ENCODE data around the gene DHX32. TPM values are rescaled to one million over a fixed set of nuclear protein-coding genes. Genes with fewer than 3 reads are reported as not detected.
A peak's percentile ranks its signal among the peaks of the same experiment; 100 is the strongest.

The DHX32 gene
- total RNA-seq, 1 donor from 2014 or later: 35.6 TPM

GRCh38 chr10:125817337-125817946 is 63.6 kb downstream of the DHX32 start:
- DNase-seq (ENCODE audit: low read depth, low spot score): no peak
- Mint-ChIP-seq H3K36me3 (ENCODE audit: low read depth) (no peaks in the 10 kb centered on the region), H3K4me3 (no peak overlapping the region), H3K27ac (ENCODE audit: unreplicated experiment) (no peak overlapping the region), H3K4me1 (peaks cover 6% of the 10 kb centered on the region), H3K27me3 (ENCODE audit: low read depth) (no peaks in the 10 kb centered on the region), H3K9me3 (no peaks in the 10 kb centered on the region)
- TF ChIP-seq CTCF (conservative IDR thresholded peaks at IDR 0.05): no peak

GRCh38 chr10:125816548-125816947 is 64.5 kb downstream of the DHX32 start:
- Mint-ChIP-seq H3K4me3 (no peak overlapping the region), H3K27ac (ENCODE audit: unreplicated experiment) (no peak overlapping the region), H3K9me3 (no peaks in the 10 kb centered on the region), H3K4me1 (peaks cover under 1% of the 10 kb centered on the region), H3K27me3 (ENCODE audit: low read depth) (no peaks in the 10 kb centered on the region), H3K36me3 (ENCODE audit: low read depth) (no peaks in the 10 kb centered on the region)
- DNase-seq (ENCODE audit: low read depth, low spot score): no peak
- no peak for TF ChIP-seq CTCF (conservative IDR thresholded peaks at IDR 0.05)

- no peak for TF ChIP-seq CTCF (conservative IDR thresholded peaks at IDR 0.05)
- Mint-ChIP-seq H3K36me3 (ENCODE audit: low read depth) (peaks cover 1% of the 10 kb centered on the region), H3K9me3 (no peaks in the 10 kb centered on the region), H3K4me1 (no peaks in the 10 kb centered on the region), H3K4me3 (no peak overlapping the region), H3K27ac (ENCODE audit: unreplicated experiment) (peak overlapping the region; percentile 39), H3K27me3 (ENCODE audit: low read depth) (no peaks in the 10 kb centered on the region)
- DNase-seq (ENCODE audit: low read depth, low spot score): no peak
Observed at GRCh38 chr10:125815764-125816163, 65.3 kb downstream of the DHX32 start.

- H3K36me3 Mint-ChIP-seq (ENCODE audit: low read depth): peaks cover 2% of the 10 kb centered on the region
- DNase-seq (ENCODE audit: low read depth, low spot score): no peak
- H3K4me3 Mint-ChIP-seq: no peak overlapping the region
- H3K9me3 Mint-ChIP-seq: no peaks in the 10 kb centered on the region
- no peaks in the 10 kb centered on the region for H3K27me3 Mint-ChIP-seq (ENCODE audit: low read depth)
- no peak for TF ChIP-seq CTCF (conservative IDR thresholded peaks at IDR 0.05)
- no peaks in the 10 kb centered on the region for H3K4me1 Mint-ChIP-seq
- H3K27ac Mint-ChIP-seq (ENCODE audit: unreplicated experiment): no peak overlapping the region
Observed at GRCh38 chr10:125812128-125812750, 68.9 kb downstream of the DHX32 start.

- no peak for DNase-seq (ENCODE audit: low read depth, low spot score)
- Mint-ChIP-seq H3K9me3 (no peaks in the 10 kb centered on the region), H3K27ac (ENCODE audit: unreplicated experiment) (no peak overlapping the region), H3K27me3 (ENCODE audit: low read depth) (no peaks in the 10 kb centered on the region), H3K4me1 (peaks cover 3% of the 10 kb centered on the region), H3K4me3 (no peak overlapping the region), H3K36me3 (ENCODE audit: low read depth) (peaks cover 2% of the 10 kb centered on the region)
- no peak for TF ChIP-seq CTCF (conservative IDR thresholded peaks at IDR 0.05)
Observed at GRCh38 chr10:125811251-125811650, 69.8 kb downstream of the DHX32 start.

All from neural crest cell (in vitro differentiated cells).